ENCODE data around the gene HERC3. TPM values are rescaled to one million over a fixed set of nuclear protein-coding genes. Genes with fewer than 3 reads are reported as not detected.

HERC3 gene
- total and polyA plus RNA-seq, 2 donors (not counting 3 experiments of a cell fraction or from before 2014, with no cell fraction given) = 6.3 to 21.2 TPM

DNA sequence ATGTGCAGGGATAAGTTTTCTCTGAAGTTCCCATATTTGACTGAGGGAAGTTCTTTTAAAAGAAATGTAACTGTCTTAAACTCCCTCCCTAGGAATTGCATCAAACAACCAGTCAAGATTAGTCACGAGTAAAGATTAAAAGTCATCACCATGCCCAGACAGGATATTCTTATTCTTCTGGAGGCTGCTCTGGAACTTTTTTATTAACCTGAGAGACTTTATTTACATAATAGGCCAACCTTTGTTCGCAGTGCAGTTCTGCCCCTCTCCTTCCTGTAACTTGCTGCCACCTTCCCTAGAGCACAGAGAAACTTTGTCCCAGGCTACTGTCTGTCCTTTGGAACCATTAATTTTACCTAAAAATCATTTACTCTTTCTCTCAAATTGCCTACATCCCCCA lies 9.8 kb upstream of the HERC3 start:
- no peak for TF ChIP-seq GATA2 (IDR thresholded peaks at IDR 0.05; ENCODE audit: insufficient read depth, insufficient read length, low read depth, low read length)
- no peak for TF ChIP-seq EZH2 (IDR thresholded peaks at IDR 0.05; ENCODE audit: borderline replicate concordance, low read depth, low read length, severe bottlenecking)
- TF ChIP-seq POLR2A (IDR thresholded peaks at IDR 0.05; ENCODE audit: low read depth, low read length) = no peak
- TF ChIP-seq, protein P1, sequence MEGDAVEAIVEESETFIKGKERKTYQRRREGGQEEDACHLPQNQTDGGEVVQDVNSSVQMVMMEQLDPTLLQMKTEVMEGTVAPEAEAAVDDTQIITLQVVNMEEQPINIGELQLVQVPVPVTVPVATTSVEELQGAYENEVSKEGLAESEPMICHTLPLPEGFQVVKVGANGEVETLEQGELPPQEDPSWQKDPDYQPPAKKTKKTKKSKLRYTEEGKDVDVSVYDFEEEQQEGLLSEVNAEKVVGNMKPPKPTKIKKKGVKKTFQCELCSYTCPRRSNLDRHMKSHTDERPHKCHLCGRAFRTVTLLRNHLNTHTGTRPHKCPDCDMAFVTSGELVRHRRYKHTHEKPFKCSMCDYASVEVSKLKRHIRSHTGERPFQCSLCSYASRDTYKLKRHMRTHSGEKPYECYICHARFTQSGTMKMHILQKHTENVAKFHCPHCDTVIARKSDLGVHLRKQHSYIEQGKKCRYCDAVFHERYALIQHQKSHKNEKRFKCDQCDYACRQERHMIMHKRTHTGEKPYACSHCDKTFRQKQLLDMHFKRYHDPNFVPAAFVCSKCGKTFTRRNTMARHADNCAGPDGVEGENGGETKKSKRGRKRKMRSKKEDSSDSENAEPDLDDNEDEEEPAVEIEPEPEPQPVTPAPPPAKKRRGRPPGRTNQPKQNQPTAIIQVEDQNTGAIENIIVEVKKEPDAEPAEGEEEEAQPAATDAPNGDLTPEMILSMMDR (IDR thresholded peaks at IDR 0.05; ENCODE audit: extremely low read depth in 1 of 2, insufficient read depth in 1 of 2, low read depth in 1 of 2, low read length in 2 of 2) = no peak
- no peak for TF ChIP-seq JUN (IDR thresholded peaks at IDR 0.05; ENCODE audit: borderline replicate concordance, insufficient read depth, insufficient read length, low read depth)
- TF ChIP-seq MYC (IDR thresholded peaks at IDR 0.05; ENCODE audit: low read depth, low read length) = no peak
- no peak for TF ChIP-seq FOS (IDR thresholded peaks at IDR 0.05; ENCODE audit: borderline replicate concordance, insufficient read depth, low read length)
- TF ChIP-seq POLR2AphosphoS5 (IDR thresholded peaks at IDR 0.05; ENCODE audit: insufficient read depth, low read depth, low read length) = no peak
- TF ChIP-seq, protein P2, sequence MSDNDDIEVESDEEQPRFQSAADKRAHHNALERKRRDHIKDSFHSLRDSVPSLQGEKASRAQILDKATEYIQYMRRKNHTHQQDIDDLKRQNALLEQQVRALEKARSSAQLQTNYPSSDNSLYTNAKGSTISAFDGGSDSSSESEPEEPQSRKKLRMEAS (IDR thresholded peaks at IDR 0.05; ENCODE audit: insufficient read depth, insufficient read length) = no peak
- no peak overlapping the region for H3K4me3 ChIP-seq (replicated peaks in 1 of 3; ENCODE audit: insufficient read depth in 1 of 3, low read depth in 1 of 3, low read length in 3 of 3)
- ChIA-PET CTCF (interaction anchor here (1.5 to 1.7 kb wide), 2 partner anchors 9 to 77 kb away, joined by 4 to 6 read pairs; no protein-coding TSS in a partner anchor), POLR2A (no interaction called here)
- H3K27me3 ChIP-seq (ENCODE audit: control insufficient read depth in 2 of 2, insufficient read depth in 2 of 2, low read length in 2 of 2) = no peaks in the 10 kb centered on the region
- H2AFZ ChIP-seq (ENCODE audit: low read depth, low read length) = no peak overlapping the region
- H3K9ac ChIP-seq (replicated peaks; ENCODE audit: extremely low read depth, insufficient read depth, low read length) = no peak overlapping the region
- no peaks in the 10 kb centered on the region for H3K9me1 ChIP-seq (replicated peaks; ENCODE audit: control insufficient read depth, extremely low read depth, insufficient read depth, low read length)
- H3K27ac ChIP-seq (ENCODE audit: insufficient read depth, low read depth, low read length) = no peak overlapping the region
- H3K36me3 ChIP-seq (ENCODE audit: control insufficient read depth in 2 of 2, extremely low read depth in 1 of 2, insufficient read depth in 2 of 2, low read length in 2 of 2) = no peaks in the 10 kb centered on the region
- dilution Hi-C loops (cut with MboI; ENCODE audit: extremely low pct_ligation_motif_present, low sequenced_read_pairs) = no loop called here
- BruUV-seq (replicated peaks) = no TSS peak
- no peaks in the 10 kb centered on the region for H3K79me2 ChIP-seq (ENCODE audit: control insufficient read depth, insufficient read depth, low read length)
- DNase-seq (ENCODE audit: low read depth, low spot score) (no peak), FAIRE-seq (no peak)
- H3K4me1 ChIP-seq (ENCODE audit: control insufficient read depth, extremely low read depth, insufficient read depth, low read length) = no peaks in the 10 kb centered on the region
- no peak overlapping the region for H3K4me2 ChIP-seq (ENCODE audit: insufficient read depth, low read length)
- intact Hi-C loops (cut with micrococcal nuclease) = no loop called here
- no peaks in the 10 kb centered on the region for H3K9me3 ChIP-seq (replicated peaks; ENCODE audit: control insufficient read depth, insufficient read depth, low read length)
- no peaks in the 10 kb centered on the region for H4K20me1 ChIP-seq (replicated peaks; ENCODE audit: control insufficient read depth, extremely low read depth, insufficient read depth, low read length)

Measured in endothelial cell of umbilical vein (primary cell).